Body of pancreas (tissue), 4 donors: ENCODE data around the gene CDH22.

Experiments
- POLR2A ChIP-seq, 3 donors: fragments of 450-650 bp; IDR thresholded peaks; one replicate each; pipeline ENCODE4 v1.6.1; 2016; ENCODE audit warnings: antibody characterized with exemption in 3 of 3, mild to moderate bottlenecking in 2 of 3
- TF ChIP-seq, protein P1 (sequence below), 7 experiments: fragments of 450-650 bp in 4 of 7; fragments of 200-600 bp in 3 of 7; sonication (generic) in 3 of 7; IDR thresholded peaks; one replicate each; pipeline ENCODE4 v1.5.1; 2016 to 2019; ENCODE audit warnings: antibody characterized with exemption in 7 of 7

DNA sequence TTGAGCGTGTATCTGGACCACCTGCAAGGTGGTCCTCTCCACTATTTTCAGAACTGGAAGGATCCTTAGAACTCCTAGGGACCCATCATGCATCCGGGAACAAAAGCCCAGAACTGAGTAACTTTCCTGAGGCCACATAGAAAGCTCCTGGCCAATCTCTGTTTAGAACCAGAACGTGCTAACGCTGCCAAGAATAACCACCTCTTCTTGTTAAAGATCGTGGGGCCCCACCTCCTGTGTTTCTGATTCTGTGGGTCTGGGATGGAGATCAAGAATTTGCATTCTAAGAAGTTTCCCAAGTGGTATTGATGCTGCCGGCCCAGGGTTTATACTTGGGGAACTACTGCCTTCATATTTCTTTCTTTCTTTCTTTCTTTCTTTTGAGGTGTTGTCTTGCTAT lies 176.9 kb downstream of the CDH22 start:
- TF ChIP-seq, protein P1, sequence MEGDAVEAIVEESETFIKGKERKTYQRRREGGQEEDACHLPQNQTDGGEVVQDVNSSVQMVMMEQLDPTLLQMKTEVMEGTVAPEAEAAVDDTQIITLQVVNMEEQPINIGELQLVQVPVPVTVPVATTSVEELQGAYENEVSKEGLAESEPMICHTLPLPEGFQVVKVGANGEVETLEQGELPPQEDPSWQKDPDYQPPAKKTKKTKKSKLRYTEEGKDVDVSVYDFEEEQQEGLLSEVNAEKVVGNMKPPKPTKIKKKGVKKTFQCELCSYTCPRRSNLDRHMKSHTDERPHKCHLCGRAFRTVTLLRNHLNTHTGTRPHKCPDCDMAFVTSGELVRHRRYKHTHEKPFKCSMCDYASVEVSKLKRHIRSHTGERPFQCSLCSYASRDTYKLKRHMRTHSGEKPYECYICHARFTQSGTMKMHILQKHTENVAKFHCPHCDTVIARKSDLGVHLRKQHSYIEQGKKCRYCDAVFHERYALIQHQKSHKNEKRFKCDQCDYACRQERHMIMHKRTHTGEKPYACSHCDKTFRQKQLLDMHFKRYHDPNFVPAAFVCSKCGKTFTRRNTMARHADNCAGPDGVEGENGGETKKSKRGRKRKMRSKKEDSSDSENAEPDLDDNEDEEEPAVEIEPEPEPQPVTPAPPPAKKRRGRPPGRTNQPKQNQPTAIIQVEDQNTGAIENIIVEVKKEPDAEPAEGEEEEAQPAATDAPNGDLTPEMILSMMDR (IDR thresholded peaks at IDR 0.05): no peak
- TF ChIP-seq POLR2A (IDR thresholded peaks at IDR 0.05): no peak
